Endothelial cell of umbilical vein (primary cell): ENCODE measurements around the gene BLM. TPM values are rescaled to one million over a fixed set of nuclear protein-coding genes. Genes with fewer than 3 reads are reported as not detected.

Source experiments
- BruUV-seq: library from RNA; stranded (reverse); fragments of 400-500 nt; replicated peaks from 2 replicates; lab custom pipeline; 2021; lab: Mats Ljungman, UMichigan
- CTCF ChIA-PET: fragments of 300-600, 350-600 bp; sonication (Branson Sonifier 250); formaldehyde crosslinking; loops from one replicate; lab custom pipeline; 2021; ENCODE audit warnings: antibody characterized with exemption, inconsistent platforms; lab: Charles Lee
- POLR2A ChIA-PET: fragments of 300-600, 350-600 bp; sonication (Branson Sonifier 250); formaldehyde crosslinking; loops from one replicate; lab custom pipeline; 2021; ENCODE audit warnings: antibody characterized with exemption, inconsistent platforms; lab: Charles Lee
- DNase-seq: peaks from one replicate; pipeline ENCODE4 v3.0.0-alpha.2; 2011; ENCODE audit warnings: low read depth, low spot score
- FAIRE-seq: peaks from 2 replicates; lab custom pipeline; 2011; peaks lifted over from hg19 to GRCh38; lab: Jason Lieb, UNC
- H2AFZ ChIP-seq: 2 replicates; pipeline ENCODE4 v1.6.0; 2012; ENCODE audit warnings: low read depth, low read length, control low read depth, inconsistent platforms
- H3K27ac ChIP-seq: 2 replicates; pipeline ENCODE4 v1.5.1; 2011; ENCODE audit warnings: low read depth, mild to moderate bottlenecking, control low read depth, low read length, moderate library complexity; ENCODE audit not compliant: insufficient read depth
- H3K27me3 ChIP-seq, 2 experiments: 2 replicates each; pipeline versions ENCODE4 v1.6.0 to v1.6.1; 2011; ENCODE audit warnings: low read length in 2 of 2, mixed read lengths in 1 of 2; ENCODE audit not compliant: control insufficient read depth in 2 of 2, insufficient read depth in 2 of 2
- H3K36me3 ChIP-seq, 2 experiments: 2 replicates in 1 of 2; 3 replicates in 1 of 2; pipeline ENCODE4 v1.5.1; 2011; ENCODE audit warnings: low read length in 2 of 2, mild to moderate bottlenecking in 1 of 2, moderate library complexity in 1 of 2; ENCODE audit not compliant: control insufficient read depth in 2 of 2, insufficient read depth in 2 of 2; ENCODE audit errors: extremely low read depth in 1 of 2
- H3K4me1 ChIP-seq: 3 replicates; pipeline ENCODE4 v1.5.1; 2011; ENCODE audit warnings: mild to moderate bottlenecking, low read length; ENCODE audit not compliant: control insufficient read depth, insufficient read depth; ENCODE audit errors: extremely low read depth
- H3K4me2 ChIP-seq: 2 replicates; pipeline ENCODE4 v1.6.1; 2011; ENCODE audit warnings: low read length, control low read depth, mixed read lengths; ENCODE audit not compliant: insufficient read depth
- H3K4me3 ChIP-seq, 3 experiments: fragments of 200-600 bp in 1 of 3; sonication (generic), shearing (Covaris generic) in 1 of 3; replicated peaks in 1 of 3; 2 replicates each; pipeline ENCODE4 v1.5.1; 2011 to 2016; ENCODE audit warnings: control low read depth in 3 of 3, low read length in 3 of 3, mild to moderate bottlenecking in 2 of 3, inconsistent platforms in 1 of 3, low read depth in 1 of 3, moderate library complexity in 1 of 3; ENCODE audit not compliant: insufficient read depth in 1 of 3
- H3K79me2 ChIP-seq: 2 replicates; pipeline ENCODE4 v1.6.0; 2012; ENCODE audit warnings: low read length, inconsistent platforms; ENCODE audit not compliant: control insufficient read depth, insufficient read depth
- H3K9ac ChIP-seq: replicated peaks from 2 replicates; pipeline ENCODE3; 2011; ENCODE audit warnings: low read length, control low read depth; ENCODE audit not compliant: insufficient read depth; ENCODE audit errors: extremely low read depth
- H3K9me1 ChIP-seq: replicated peaks from 3 replicates; pipeline ENCODE4 v1.6.0; 2011; ENCODE audit warnings: mild to moderate bottlenecking, low read length; ENCODE audit not compliant: control insufficient read depth, insufficient read depth; ENCODE audit errors: extremely low read depth
- H3K9me3 ChIP-seq: replicated peaks from 2 replicates; pipeline ENCODE4 v1.5.1; 2012; ENCODE audit warnings: low read length, inconsistent platforms; ENCODE audit not compliant: control insufficient read depth, insufficient read depth
- H4K20me1 ChIP-seq: replicated peaks from 2 replicates; pipeline ENCODE3; 2011; ENCODE audit warnings: mild to moderate bottlenecking, low read length; ENCODE audit not compliant: control insufficient read depth, insufficient read depth; ENCODE audit errors: extremely low read depth
- CTCF ChIP-seq, 2 donors: IDR thresholded peaks; 1 replicate in 1 of 2; 2 replicates in 1 of 2; pipeline ENCODE4 v1.5.1; 2011; ENCODE audit warnings: low read length in 2 of 2, mild to moderate bottlenecking in 2 of 2, moderate library complexity in 2 of 2, control low read depth in 1 of 2, inconsistent platforms in 1 of 2, low read depth in 1 of 2; ENCODE audit not compliant: insufficient read depth in 1 of 2; ENCODE audit errors: extremely low read depth in 1 of 2
- EZH2 ChIP-seq: IDR thresholded peaks from 2 replicates; pipeline ENCODE4 v1.6.1; 2012; ENCODE audit warnings: borderline replicate concordance, low read depth, mild to moderate bottlenecking, moderate library complexity, low read length, inconsistent platforms; ENCODE audit not compliant: severe bottlenecking
- FOS ChIP-seq: IDR thresholded peaks from 2 replicates; pipeline ENCODE4 v1.6.1; 2011; ENCODE audit warnings: mild to moderate bottlenecking, low read length, moderate library complexity, borderline replicate concordance; ENCODE audit not compliant: insufficient read depth
- GATA2 ChIP-seq: IDR thresholded peaks from 2 replicates; pipeline ENCODE4 v1.7.0; 2011; ENCODE audit warnings: low read depth, mild to moderate bottlenecking, moderate library complexity, mixed read lengths, low read length; ENCODE audit not compliant: insufficient read length, insufficient read depth
- JUN ChIP-seq: IDR thresholded peaks from 2 replicates; pipeline ENCODE4 v1.6.1; 2011; ENCODE audit warnings: borderline replicate concordance, low read depth; ENCODE audit not compliant: insufficient read length, insufficient read depth
- MAX ChIP-seq: IDR thresholded peaks from 2 replicates; pipeline ENCODE4 v1.6.1; 2011; ENCODE audit not compliant: insufficient read depth, insufficient read length
- MYC ChIP-seq: IDR thresholded peaks from one replicate; pipeline ENCODE4 v1.6.1; 2011; ENCODE audit warnings: mild to moderate bottlenecking, low read depth, low read length
- POLR2A ChIP-seq: IDR thresholded peaks from 2 replicates; pipeline ENCODE4 v1.6.1; 2012; ENCODE audit warnings: low read depth, mild to moderate bottlenecking, control low read depth, low read length
- POLR2AphosphoS5 ChIP-seq: IDR thresholded peaks from 2 replicates; pipeline ENCODE4 v1.6.1; 2012; ENCODE audit warnings: low read depth, mild to moderate bottlenecking, control low read depth, low read length, moderate library complexity; ENCODE audit not compliant: insufficient read depth
- dilution Hi-C: fragments of 300-500 bp; cut with MboI; formaldehyde crosslinking; loops from one replicate; pipeline ENCODE4 v1.15.0; 2019; ENCODE audit warnings: low sequenced_read_pairs; ENCODE audit not compliant: extremely low pct_ligation_motif_present
- intact Hi-C: fragments of 100-400 bp; cut with micrococcal nuclease; formaldehyde crosslinking; loops from one replicate; pipeline ENCODE4 v1.10.0; 2022
- polyA plus RNA-seq, 4 experiments: library from polyadenylated mRNA; depleted of rRNA in 3 of 4; stranded (reverse) in 3 of 4; unstranded in 1 of 4; fragments of >200 nt; gene quantifications; 2 replicates each; pipeline versions ENCODE4 v1.2.1 to v1.2.3, GENCODE V29; 2011 to 2012; ENCODE audit warnings: missing spikeins in 1 of 4
- total RNA-seq: library from RNA; stranded (reverse); gene quantifications from 2 replicates; pipeline ENCODE4 v1.2.3, GENCODE V29; 2021

Gene BLM
- total and polyA plus RNA-seq, 2 donors (not counting 3 experiments of a cell fraction or from before 2014, with no cell fraction given): 3.8 to 17.3 TPM

DNA sequence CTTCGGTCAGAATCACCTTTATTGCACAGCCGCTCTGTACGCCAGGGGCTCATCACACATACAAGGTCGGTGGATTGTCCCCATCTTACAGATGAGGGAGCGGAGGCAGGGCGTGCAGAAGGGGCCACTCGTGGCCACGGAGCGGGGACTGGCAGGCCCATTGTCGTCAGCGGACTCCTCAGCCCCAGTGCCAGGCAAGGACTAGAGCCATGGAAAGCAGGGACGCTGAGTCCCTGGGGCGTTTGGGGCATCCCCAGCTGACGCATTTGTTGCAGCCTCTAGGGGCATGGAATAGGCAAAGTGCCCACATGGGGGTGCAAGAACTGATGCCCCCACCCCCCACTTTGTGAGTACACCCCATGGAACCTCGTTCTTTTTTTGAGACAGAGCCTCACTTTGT lies 121.4 kb downstream of the BLM start:
- ChIA-PET POLR2A (no interaction called here), CTCF (no interaction called here)
- Histone ChIP-seq H2AFZ (no peak overlapping the region), H3K27ac (no peak overlapping the region), H3K36me3 (no peaks in the 10 kb centered on the region), H3K4me1 (peaks cover 3% of the 10 kb centered on the region), H3K4me3 (no peak overlapping the region), H3K27me3 (no peaks in the 10 kb centered on the region), H3K9me1 (no peaks in the 10 kb centered on the region), H3K4me2 (no peak overlapping the region), H4K20me1 (no peaks in the 10 kb centered on the region), H3K9me3 (no peaks in the 10 kb centered on the region), H3K9ac (no peak overlapping the region), H3K79me2 (no peaks in the 10 kb centered on the region)
- intact Hi-C loops: no loop called here
- BruUV-seq: no TSS peak
- DNase-seq (no peak), FAIRE-seq (no peak)
- dilution Hi-C loops: no loop called here
- TF ChIP-seq JUN (no peak), EZH2 (no peak), POLR2A (no peak), CTCF (IDR thresholded peaks at IDR 0.05; ENCODE audit: extremely low read depth in 1 of 2, insufficient read depth in 1 of 2, low read depth in 1 of 2, low read length in 2 of 2) (no peak), MYC (no peak), POLR2AphosphoS5 (no peak), MAX (no peak), GATA2 (no peak), FOS (no peak)
